K562 (cell line): ENCODE measurements around the gene TAF3. TPM values are rescaled to one million over a fixed set of nuclear protein-coding genes. Genes with fewer than 3 reads are reported as not detected.

Experiments
- ARID1B ChIP-seq: fragments of 450-650 bp; IDR thresholded peaks from 2 replicates; pipeline ENCODE4 v1.6.1; 2016; ENCODE audit warnings: antibody characterized with exemption, mild to moderate bottlenecking, inconsistent platforms
- C11orf30 ChIP-seq: fragments of 450-650 bp; IDR thresholded peaks from 2 replicates; pipeline ENCODE4 v1.6.1; 2016; ENCODE audit warnings: low read depth, mild to moderate bottlenecking
- DMBX1 ChIP-seq: fragments of 250-450 bp; sonication (Bioruptor Pico); IDR thresholded peaks from 2 replicates; pipeline ENCODE4 v1.8.0; 2022; ENCODE audit warnings: inconsistent platforms, mild to moderate bottlenecking, moderate library complexity, borderline replicate concordance
- HDAC8 ChIP-seq: fragments of 450-650 bp; IDR thresholded peaks from 2 replicates; pipeline ENCODE4 v1.6.1; 2016; ENCODE audit warnings: mild to moderate bottlenecking, missing genetic modification characterization, moderate library complexity, missing compliant biosample characterization
- HNRNPL ChIP-seq: fragments of 200-400 bp; formaldehyde crosslinking; IDR thresholded peaks from 2 replicates; pipeline ENCODE4 v1.6.1; 2017; ENCODE audit warnings: low read depth, mild to moderate bottlenecking, low read length
- JUND ChIP-seq, 2 experiments: IDR thresholded peaks; 2 replicates in 1 of 2; 3 replicates in 1 of 2; pipeline ENCODE4 v1.6.1; 2011; ENCODE audit warnings: borderline replicate concordance in 2 of 2, low read depth in 2 of 2, low read length in 2 of 2, improper control_type of control experiment in 1 of 2, missing biosample characterization in 1 of 2, missing genetic modification characterization in 1 of 2, missing genetic modification reagents in 1 of 2
- KDM5B ChIP-seq: fragments of 200-600 bp; sonication (generic); IDR thresholded peaks from 2 replicates; pipeline ENCODE4 v1.6.1; 2012; ENCODE audit warnings: low read depth, mild to moderate bottlenecking, moderate library complexity, low read length, control low read depth, inconsistent platforms; ENCODE audit not compliant: insufficient replicate concordance
- MAFF ChIP-seq: IDR thresholded peaks from 2 replicates; pipeline ENCODE4 v1.6.1; 2012; ENCODE audit warnings: low read length, improper control_type of control experiment
- MAFK ChIP-seq: IDR thresholded peaks from 2 replicates; pipeline ENCODE4 v1.6.1; 2011; ENCODE audit warnings: low read length, improper control_type of control experiment
- NFE2 ChIP-seq: IDR thresholded peaks from 2 replicates; pipeline ENCODE4 v1.6.1; 2014; ENCODE audit warnings: antibody characterized with exemption, low read depth
- SIN3B ChIP-seq: fragments of 450-650 bp; IDR thresholded peaks from 2 replicates; pipeline ENCODE4 v1.6.1; 2017; ENCODE audit warnings: low read depth, mild to moderate bottlenecking, moderate library complexity
- SMARCA4 ChIP-seq: fragments of 450-650 bp; IDR thresholded peaks from 2 replicates; pipeline ENCODE4 v1.6.1; 2016
- SMARCC2 ChIP-seq: fragments of 450-650 bp; IDR thresholded peaks from 2 replicates; pipeline ENCODE4 v1.6.1; 2017; ENCODE audit warnings: antibody characterized with exemption, moderate library complexity, mild to moderate bottlenecking, low read depth
- THRAP3 ChIP-seq: fragments of 450-650 bp; IDR thresholded peaks from 2 replicates; pipeline ENCODE4 v1.6.1; 2016; ENCODE audit warnings: mild to moderate bottlenecking, inconsistent platforms, borderline replicate concordance
- XRCC5 ChIP-seq: fragments of 200-400 bp; formaldehyde crosslinking; IDR thresholded peaks from 2 replicates; pipeline ENCODE4 v1.6.1; 2017; ENCODE audit warnings: low read depth, mild to moderate bottlenecking, low read length
- ZNF121 ChIP-seq: sonication (generic); formaldehyde crosslinking; conservative IDR thresholded peaks from 2 replicates; pipeline ENCODE4 v1.8.0; 2022; ENCODE audit warnings: missing genetic modification reagents
- polyA plus RNA-seq, 8 experiments: library from polyadenylated mRNA; depleted of rRNA in 4 of 8; stranded (reverse) in 5 of 8; unstranded in 3 of 8; fragments of >200 nt; fragmentation: Nextera tagmentation in 2 of 8; fragmentation: Illumina TruSeq in 1 of 8; extraction: Ambion mirVana in 2 of 8; extraction: Trizol in 1 of 8; gene quantifications; 2 replicates each; pipeline versions ENCODE4 v1.2.1 to v1.2.3, GENCODE V29; 2011 to 2014; ENCODE audit warnings: inconsistent platforms in 1 of 8, missing spikeins in 1 of 8
- total RNA-seq, 7 experiments: library from RNA; depleted of rRNA in 6 of 7; stranded (reverse); fragments of >200 nt in 6 of 7; fragmentation: Illumina TruSeq in 2 of 7; extraction: Trizol in 2 of 7; gene quantifications; 2 replicates each; pipeline versions ENCODE4 v1.2.1 to v1.2.3, GENCODE V29; 2011 to 2021; ENCODE audit warnings: low replicate concordance in 1 of 7
- TF ChIP-seq, protein P1 (sequence below), 2 experiments: fragments of 450-650 bp in 1 of 2; sonication (generic) in 1 of 2; formaldehyde crosslinking in 1 of 2; IDR thresholded peaks in 1 of 2; conservative IDR thresholded peaks in 1 of 2; 2 replicates each; pipeline versions ENCODE4 v1.6.1 to v1.8.1; 2016 to 2023; ENCODE audit warnings: mild to moderate bottlenecking in 2 of 2, moderate library complexity in 2 of 2, inconsistent platforms in 1 of 2, missing genetic modification reagents in 1 of 2
- TF ChIP-seq, protein P2 (sequence below): sonication (generic); formaldehyde crosslinking; IDR thresholded peaks from 2 replicates; pipeline ENCODE4 v1.8.0; 2022; ENCODE audit warnings: missing genetic modification reagents, mild to moderate bottlenecking, borderline replicate concordance
- TF ChIP-seq, protein P3 (sequence below), 2 experiments: fragments of 450-650 bp; IDR thresholded peaks; 2 replicates each; pipeline ENCODE4 v1.6.1; 2016; ENCODE audit warnings: mild to moderate bottlenecking in 2 of 2, borderline replicate concordance in 1 of 2, low read depth in 1 of 2, moderate library complexity in 1 of 2

TAF3 gene
- total and polyA plus RNA-seq, 9 of the 15 experiments (the other 6 are each of a cell fraction or from before 2014, with no cell fraction given): 1.5 to 9.9 (median 4.1) TPM

DNA sequence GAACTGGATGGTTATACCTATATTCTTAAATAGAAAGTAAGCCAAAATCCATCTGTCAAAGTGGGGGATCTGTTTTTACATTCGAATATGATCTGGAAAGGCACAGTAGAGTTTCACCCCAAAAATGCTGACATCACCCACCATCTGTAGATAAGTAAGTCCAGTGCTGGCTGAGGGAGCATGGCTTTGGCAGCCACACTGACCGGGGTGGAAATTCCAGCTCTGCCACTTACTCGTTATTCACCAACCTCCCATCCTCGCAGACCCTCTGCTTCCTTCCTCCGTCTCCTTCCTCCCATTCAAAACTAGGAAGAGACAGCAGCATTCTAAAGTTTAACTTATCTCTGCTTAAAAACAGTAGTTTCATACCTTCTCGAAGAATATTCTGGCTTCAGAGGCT is 151.3 kb downstream of the TAF3 start (continued):
- TF ChIP-seq NFE2 (peak; percentile 90), MAFF (peak; percentile 73), XRCC5 (no peak), SIN3B (no peak), ZNF121 (CRISPR knock-in tag) (no peak), HNRNPL (no peak), ARID1B (peak; percentile 43), C11orf30 (peak; percentile 85), DMBX1 (no peak), HDAC8 (tag) (no peak), SMARCA4 (peak; percentile 58; the same call in 1 of the 2 replicates), KDM5B (no peak), JUND (IDR thresholded peaks at IDR 0.05; ENCODE audit: borderline replicate concordance, low read depth, low read length) (peak; percentile 52; the same call in 1 of the 2 replicates), JUND (tag; IDR thresholded peaks at IDR 0.05; ENCODE audit: borderline replicate concordance, low read depth, low read length) (no peak; the same call in 2 of the 3 replicates), MAFK (peak; percentile 80), SMARCC2 (no peak), THRAP3 (no peak)
- TF ChIP-seq, protein P1, sequence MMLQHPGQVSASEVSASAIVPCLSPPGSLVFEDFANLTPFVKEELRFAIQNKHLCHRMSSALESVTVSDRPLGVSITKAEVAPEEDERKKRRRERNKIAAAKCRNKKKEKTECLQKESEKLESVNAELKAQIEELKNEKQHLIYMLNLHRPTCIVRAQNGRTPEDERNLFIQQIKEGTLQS (IDR thresholded peaks at IDR 0.05): peak; percentile 63; the same call in 1 of the 2 replicates
- TF ChIP-seq, protein P1 (CRISPR knock-in tag; conservative IDR thresholded peaks at IDR 0.05): no peak
- TF ChIP-seq, protein P2, sequence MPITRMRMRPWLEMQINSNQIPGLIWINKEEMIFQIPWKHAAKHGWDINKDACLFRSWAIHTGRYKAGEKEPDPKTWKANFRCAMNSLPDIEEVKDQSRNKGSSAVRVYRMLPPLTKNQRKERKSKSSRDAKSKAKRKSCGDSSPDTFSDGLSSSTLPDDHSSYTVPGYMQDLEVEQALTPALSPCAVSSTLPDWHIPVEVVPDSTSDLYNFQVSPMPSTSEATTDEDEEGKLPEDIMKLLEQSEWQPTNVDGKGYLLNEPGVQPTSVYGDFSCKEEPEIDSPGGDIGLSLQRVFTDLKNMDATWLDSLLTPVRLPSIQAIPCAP (CRISPR knock-in tag): no peak
- TF ChIP-seq, protein P3, sequence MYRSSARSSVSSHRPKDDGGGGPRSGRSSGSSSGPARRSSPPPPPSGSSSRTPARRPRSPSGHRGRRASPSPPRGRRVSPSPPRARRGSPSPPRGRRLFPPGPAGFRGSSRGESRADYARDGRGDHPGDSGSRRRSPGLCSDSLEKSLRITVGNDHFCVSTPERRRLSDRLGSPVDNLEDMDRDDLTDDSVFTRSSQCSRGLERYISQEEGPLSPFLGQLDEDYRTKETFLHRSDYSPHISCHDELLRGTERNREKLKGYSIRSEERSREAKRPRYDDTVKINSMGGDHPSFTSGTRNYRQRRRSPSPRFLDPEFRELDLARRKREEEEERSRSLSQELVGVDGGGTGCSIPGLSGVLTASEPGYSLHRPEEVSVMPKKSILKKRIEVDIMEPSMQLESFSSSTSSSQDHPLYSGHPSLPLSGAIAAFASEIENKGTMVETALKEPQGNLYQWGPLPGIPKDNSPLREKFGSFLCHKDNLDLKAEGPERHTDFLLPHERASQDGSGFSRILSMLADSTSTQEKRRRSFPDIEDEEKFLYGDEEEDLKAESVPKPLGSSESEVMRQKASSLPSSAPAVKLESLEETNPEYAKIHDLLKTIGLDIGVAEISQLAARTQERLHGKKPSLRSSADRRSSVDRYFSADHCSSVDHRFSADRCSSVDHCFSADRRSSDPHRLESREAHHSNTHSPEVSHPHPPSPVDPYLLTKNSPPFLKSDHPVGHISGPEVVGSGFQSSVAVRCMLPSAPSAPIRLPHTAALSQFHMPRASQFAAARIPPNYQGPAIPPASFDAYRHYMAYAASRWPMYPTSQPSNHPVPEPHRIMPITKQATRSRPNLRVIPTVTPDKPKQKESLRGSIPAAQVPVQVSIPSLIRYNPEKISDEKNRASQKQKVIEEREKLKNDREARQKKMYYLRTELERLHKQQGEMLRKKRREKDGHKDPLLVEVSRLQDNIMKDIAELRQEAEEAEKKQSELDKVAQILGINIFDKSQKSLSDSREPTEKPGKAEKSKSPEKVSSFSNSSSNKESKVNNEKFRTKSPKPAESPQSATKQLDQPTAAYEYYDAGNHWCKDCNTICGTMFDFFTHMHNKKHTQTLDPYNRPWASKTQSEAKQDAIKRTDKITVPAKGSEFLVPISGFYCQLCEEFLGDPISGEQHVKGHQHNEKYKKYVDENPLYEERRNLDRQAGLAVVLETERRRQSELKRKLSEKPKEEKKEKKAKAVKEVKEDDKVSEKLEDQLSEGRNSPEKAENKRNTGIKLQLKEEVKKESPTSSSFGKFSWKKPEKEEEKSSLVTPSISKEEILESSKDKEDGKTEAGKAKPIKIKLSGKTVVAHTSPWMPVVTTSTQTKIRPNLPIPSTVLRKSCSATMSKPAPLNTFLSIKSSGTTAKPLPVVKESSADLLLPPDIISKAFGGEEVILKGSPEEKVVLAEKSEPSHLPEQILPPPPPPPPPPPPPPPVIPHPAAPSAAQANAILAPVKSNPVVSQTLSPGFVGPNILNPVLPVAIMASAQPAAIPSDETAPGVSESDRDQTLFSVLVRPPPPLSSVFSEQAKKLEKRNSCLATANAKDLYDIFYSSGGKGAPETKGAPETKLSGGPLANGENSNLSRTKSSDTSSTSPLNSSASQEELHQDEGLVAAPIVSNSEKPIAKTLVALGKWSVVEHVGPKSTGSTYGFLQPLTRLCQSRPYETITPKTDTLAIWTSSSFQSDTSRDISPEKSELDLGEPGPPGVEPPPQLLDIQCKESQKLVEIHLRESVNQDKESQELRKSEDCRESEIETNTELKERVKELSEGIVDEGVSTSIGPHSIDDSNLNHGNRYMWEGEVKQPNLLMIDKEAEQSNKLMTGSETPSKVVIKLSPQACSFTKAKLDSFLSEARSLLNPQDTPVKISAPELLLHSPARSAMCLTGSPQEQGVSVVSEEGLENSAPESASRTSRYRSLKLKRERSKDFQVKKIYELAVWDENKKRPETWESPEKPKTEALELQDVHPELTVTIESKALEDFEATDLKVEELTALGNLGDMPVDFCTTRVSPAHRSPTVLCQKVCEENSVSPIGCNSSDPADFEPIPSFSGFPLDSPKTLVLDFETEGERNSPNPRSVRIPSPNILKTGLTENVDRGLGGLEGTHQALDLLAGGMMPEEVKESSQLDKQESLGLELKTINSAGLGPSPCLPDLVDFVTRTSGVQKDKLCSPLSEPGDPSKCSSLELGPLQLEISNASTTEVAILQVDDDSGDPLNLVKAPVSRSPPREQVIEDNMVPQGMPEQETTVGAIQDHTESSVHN (IDR thresholded peaks at IDR 0.05; ENCODE audit: borderline replicate concordance in 1 of 2, low read depth in 1 of 2): no peak
